GM12878 (cell line): Measurements from ENCODE around the gene NCKIPSD. TPM values are rescaled to one million over a fixed set of nuclear protein-coding genes. Genes with fewer than 3 reads are reported as not detected.

Source experiments
- ATAC-seq: fragments of 200-7000 bp; cut with Tn5 transposase; 3 replicates; pipeline ENCODE4 v1.9.1; 2020; ENCODE audit warnings: mild to moderate bottlenecking, moderate library complexity
- BruUV-seq: library from RNA; stranded (reverse); fragments of 400-500 nt; replicated peaks from 2 replicates; lab custom pipeline; 2021; lab: Mats Ljungman, UMichigan
- CTCF ChIA-PET: fragments of 300-600 bp; sonication (Branson Sonifier 250); formaldehyde crosslinking; extraction: SDS; loops from one replicate; lab custom pipeline; 2021; ENCODE audit warnings: inconsistent platforms; lab: Yijun Ruan, JAX
- POLR2A ChIA-PET: fragments of 350-600 bp; formaldehyde crosslinking; extraction: SDS; loops from one replicate; lab custom pipeline; 2021; ENCODE audit warnings: inconsistent platforms; lab: Charles Lee
- RAD21 ChIA-PET: fragments of 300-600 bp; sonication (Branson Sonifier 250); formaldehyde crosslinking; loops from one replicate; lab custom pipeline; 2023; ENCODE audit warnings: antibody characterized with exemption; ENCODE audit not compliant: unreplicated experiment; lab: Charles Lee
- SMC1A ChIA-PET: fragments of 300-600 bp; sonication (Branson Sonifier 250); formaldehyde crosslinking; loops from one replicate; lab custom pipeline; 2023; ENCODE audit not compliant: unreplicated experiment, uncharacterized antibody; lab: Charles Lee
- DNase-seq: peaks from one replicate; pipeline ENCODE4 v3.0.0-alpha.2; 2011; ENCODE audit warnings: low read depth, low spot score
- FAIRE-seq: peaks from 3 replicates; lab custom pipeline; 2011; peaks lifted over from hg19 to GRCh38; lab: Jason Lieb, UNC
- H2AFZ ChIP-seq: 2 replicates; pipeline ENCODE4 v1.6.0; 2011; ENCODE audit warnings: low read depth, low read length, control low read depth; ENCODE audit not compliant: control insufficient read depth
- H3K27ac ChIP-seq: 2 replicates; pipeline ENCODE4 v1.5.1; 2011; ENCODE audit warnings: control low read depth; ENCODE audit not compliant: control insufficient read depth, insufficient read depth
- H3K27me3 ChIP-seq, 2 experiments: replicated peaks in 1 of 2; 2 replicates each; pipeline versions ENCODE4 v1.6.0 to v1.6.1; 2011; ENCODE audit warnings: low read length in 1 of 2; ENCODE audit not compliant: control insufficient read depth in 2 of 2, insufficient read depth in 2 of 2
- H3K36me3 ChIP-seq, 2 experiments: 2 replicates each; pipeline ENCODE4 v1.5.1; 2011; ENCODE audit warnings: low read length in 1 of 2; ENCODE audit not compliant: control insufficient read depth in 2 of 2, insufficient read depth in 2 of 2
- H3K4me1 ChIP-seq: 2 replicates; pipeline ENCODE4 v1.6.1; 2011; ENCODE audit warnings: mild to moderate bottlenecking, low read length, moderate library complexity, mixed read lengths; ENCODE audit not compliant: control insufficient read depth, insufficient read depth
- H3K4me2 ChIP-seq: 2 replicates; pipeline ENCODE4 v1.6.0; 2011; ENCODE audit warnings: control low read depth; ENCODE audit not compliant: control insufficient read depth, insufficient read depth
- H3K4me3 ChIP-seq: fragments of 200-600 bp; sonication (generic); 2 replicates; pipeline ENCODE4 v1.5.1; 2016
- H3K79me2 ChIP-seq: 2 replicates; pipeline ENCODE4 v1.6.0; 2011; ENCODE audit warnings: low read length; ENCODE audit not compliant: control insufficient read depth, insufficient read depth
- H3K9ac ChIP-seq: 2 replicates; pipeline ENCODE4 v1.8.0; 2011; ENCODE audit warnings: low read length, control low read depth, mixed read lengths; ENCODE audit not compliant: control insufficient read depth, insufficient read depth
- H3K9me3 ChIP-seq: replicated peaks from 3 replicates; pipeline ENCODE4 v1.5.1; 2011; ENCODE audit warnings: mild to moderate bottlenecking, low read length; ENCODE audit not compliant: control insufficient read depth, insufficient read depth
- H4K20me1 ChIP-seq: 2 replicates; pipeline ENCODE4 v1.6.0; 2011; ENCODE audit not compliant: control insufficient read depth, insufficient read depth
- BRCA1 ChIP-seq: IDR thresholded peaks from 2 replicates; pipeline ENCODE4 v1.6.1; 2011; ENCODE audit warnings: low read depth, low read length, improper control_type of control experiment
- CEBPB ChIP-seq, 2 experiments: fragments of 150-350 bp in 1 of 2; IDR thresholded peaks; 2 replicates each; pipeline ENCODE4 v1.6.1; 2012 to 2014; ENCODE audit warnings: low read depth in 2 of 2, low read length in 2 of 2, borderline replicate concordance in 1 of 2, inconsistent platforms in 1 of 2
- EGR1 ChIP-seq, 2 experiments: IDR thresholded peaks; 1 replicate in 1 of 2; 2 replicates in 1 of 2; pipeline ENCODE4 v1.6.1; 2011 to 2012; ENCODE audit warnings: low read depth in 2 of 2, low read length in 2 of 2, borderline replicate concordance in 1 of 2, mild to moderate bottlenecking in 1 of 2, moderate library complexity in 1 of 2
- FOS ChIP-seq: IDR thresholded peaks from 3 replicates; pipeline ENCODE4 v1.6.1; 2011; ENCODE audit warnings: borderline replicate concordance; ENCODE audit not compliant: insufficient read length; ENCODE audit errors: extremely low read depth
- KAT2A ChIP-seq: conservative IDR thresholded peaks from 2 replicates; pipeline ENCODE4 v1.6.1; 2011; ENCODE audit warnings: low read depth, low read length; ENCODE audit not compliant: control insufficient read depth
- POLR2A ChIP-seq: IDR thresholded peaks from 2 replicates; pipeline ENCODE4 v1.6.1; 2011; ENCODE audit warnings: low read depth, mild to moderate bottlenecking, low read length
- RELA ChIP-seq: fragments of 450-650 bp; IDR thresholded peaks from 2 replicates; pipeline ENCODE4 v1.8.0; 2014; ENCODE audit warnings: borderline replicate concordance; ENCODE audit not compliant: partially characterized antibody
- ZNF24 ChIP-seq: fragments of 450-650 bp; IDR thresholded peaks from 2 replicates; pipeline ENCODE4 v1.6.1; 2017; ENCODE audit warnings: antibody characterized with exemption, mild to moderate bottlenecking
- WGBS: methylation state at CpG from one replicate; pipeline ENCODE4 v1.1.6; 2016; ENCODE audit warnings: low lambda C conversion rate; ENCODE audit not compliant: insufficient replicate concordance, insufficient coverage; ENCODE audit errors: missing lambda C conversion rate; 5-methylcytosine and 5-hydroxymethylcytosine counted together
- in situ Hi-C: fragments of 300-500 bp; cut with MboI; formaldehyde crosslinking; loops from 9 replicates; pipeline ENCODE4 v1.14.3; 2018; ENCODE audit warnings: mixed read lengths
- intact Hi-C: fragments of 100-400 bp; cut with micrococcal nuclease; formaldehyde crosslinking; loops from one replicate; pipeline ENCODE4 v1.14.2; 2022; ENCODE audit not compliant: unreplicated experiment
- polyA plus RNA-seq, 11 experiments: library from polyadenylated mRNA; depleted of rRNA in 4 of 11; unstranded in 6 of 11; stranded (reverse) in 5 of 11; fragments of >200 nt; fragmentation: Nextera tagmentation in 4 of 11; fragmentation: Illumina TruSeq in 1 of 11; extraction: Ambion mirVana in 4 of 11; extraction: Trizol in 1 of 11; gene quantifications; 1 replicate in 1 of 11; 2 replicates in 10 of 11; pipeline versions ENCODE4 v1.2.1 to v1.2.3, GENCODE V29; 2011 to 2016; ENCODE audit warnings: inconsistent platforms in 2 of 11, missing spikeins in 2 of 11, low read depth in 1 of 11
- total RNA-seq, 4 experiments: library from RNA; depleted of rRNA in 3 of 4; stranded (reverse); fragments of >200 nt in 3 of 4; fragmentation: Illumina TruSeq in 1 of 4; extraction: Trizol in 1 of 4; gene quantifications; 2 replicates each; pipeline versions ENCODE4 v1.2.1 to v1.2.3, GENCODE V29; 2013 to 2021
- TF ChIP-seq, protein P1 (sequence below): IDR thresholded peaks from 2 replicates; pipeline ENCODE4 v1.6.1; 2011; ENCODE audit warnings: low read depth, low read length, improper control_type of control experiment, borderline replicate concordance
- TF ChIP-seq, protein P2 (sequence below): fragments of 450-650 bp; IDR thresholded peaks from 2 replicates; pipeline ENCODE4 v1.6.1; 2016; ENCODE audit warnings: mild to moderate bottlenecking
- TF ChIP-seq, protein P3 (sequence below): fragments of 450-650 bp; IDR thresholded peaks from 2 replicates; pipeline ENCODE4 v1.6.1; 2017; ENCODE audit warnings: mild to moderate bottlenecking, moderate library complexity

The NCKIPSD gene
- total and polyA plus RNA-seq, 10 of the 15 experiments (the other 5 are each of a cell fraction or from before 2014, with no cell fraction given) = 0.93 to 31.6 (median 15.2) TPM

DNA sequence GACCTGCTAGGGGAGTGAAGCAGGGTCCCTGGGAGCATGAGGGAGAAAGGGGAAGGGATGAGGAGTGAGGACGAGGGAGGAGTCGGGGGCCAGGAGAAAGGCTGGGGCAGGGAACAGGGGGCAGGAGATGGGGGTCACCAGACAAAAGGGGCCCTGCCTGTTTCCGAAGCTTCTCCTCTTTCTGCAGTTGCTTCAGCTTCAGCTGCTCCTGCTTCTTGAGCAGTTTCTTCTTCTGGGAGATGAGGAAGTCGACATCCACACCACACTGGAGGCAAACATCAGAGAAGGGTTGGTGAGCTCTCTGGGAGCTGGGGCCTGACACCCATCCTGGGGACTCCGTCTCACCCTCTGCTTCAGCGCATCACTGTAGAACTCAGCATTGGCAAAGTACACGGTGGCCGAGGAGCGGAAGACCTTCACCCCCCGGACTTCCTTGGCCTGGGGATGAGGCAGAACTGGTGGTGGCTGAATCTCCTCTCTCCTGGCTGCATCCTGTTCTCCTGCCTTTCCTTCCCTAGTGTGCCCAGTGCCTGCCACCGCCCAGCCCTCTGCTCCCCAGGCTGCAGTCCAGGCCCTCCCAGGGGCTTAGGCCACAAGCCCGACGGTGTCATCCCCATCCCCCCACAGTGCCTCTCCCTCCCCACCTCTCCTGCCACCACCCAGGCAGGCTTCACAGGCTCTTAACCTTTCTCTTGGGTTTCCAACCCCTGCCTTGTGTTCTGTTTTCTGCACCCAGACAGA, 57.3 kb downstream of the NCKIPSD start:
- CTCF ChIA-PET = no interaction called here
- Histone ChIP-seq H4K20me1 (no peaks in the 10 kb centered on the region), H3K9ac (no peak overlapping the region), H3K36me3 (peaks cover 0 to 8% of the 10 kb centered on the region in 2 experiments; a peak in 3 of 4 replicates), H3K4me1 (no peaks in the 10 kb centered on the region), H3K4me2 (no peak overlapping the region), H3K27me3 (no peaks in the 10 kb centered on the region), H3K79me2 (no peaks in the 10 kb centered on the region), H3K9me3 (no peaks in the 10 kb centered on the region), H2AFZ (no peak overlapping the region), H3K27ac (no peak overlapping the region), H3K4me3 (no peak overlapping the region)
- POLR2A ChIA-PET = no interaction called here
- WGBS = 84% methylated on average over 11 of the region's 13 CpGs
- SMC1A ChIA-PET = no interaction called here
- ATAC-seq (no peak), DNase-seq (no peak), FAIRE-seq (no peak)
- intact Hi-C loops (no loop called here), in situ Hi-C loops (no loop called here)
- no TSS peak for BruUV-seq
- RAD21 ChIA-PET = interaction anchor here (0.6 kb wide), 1 partner anchor 84 kb away, joined by 4 read pairs; no protein-coding TSS in a partner anchor
- TF ChIP-seq, protein P1, sequence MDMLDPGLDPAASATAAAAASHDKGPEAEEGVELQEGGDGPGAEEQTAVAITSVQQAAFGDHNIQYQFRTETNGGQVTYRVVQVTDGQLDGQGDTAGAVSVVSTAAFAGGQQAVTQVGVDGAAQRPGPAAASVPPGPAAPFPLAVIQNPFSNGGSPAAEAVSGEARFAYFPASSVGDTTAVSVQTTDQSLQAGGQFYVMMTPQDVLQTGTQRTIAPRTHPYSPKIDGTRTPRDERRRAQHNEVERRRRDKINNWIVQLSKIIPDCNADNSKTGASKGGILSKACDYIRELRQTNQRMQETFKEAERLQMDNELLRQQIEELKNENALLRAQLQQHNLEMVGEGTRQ = no peak
- TF ChIP-seq CEBPB (IDR thresholded peaks at IDR 0.05; ENCODE audit: borderline replicate concordance in 1 of 2, low read depth in 2 of 2, low read length in 2 of 2) = no peak
- TF ChIP-seq FOS = no peak
- no peak for TF ChIP-seq EGR1 (IDR thresholded peaks at IDR 0.05; ENCODE audit: borderline replicate concordance in 1 of 2, low read depth in 2 of 2, low read length in 2 of 2)
- no peak for TF ChIP-seq ZNF24
- TF ChIP-seq, protein P2, sequence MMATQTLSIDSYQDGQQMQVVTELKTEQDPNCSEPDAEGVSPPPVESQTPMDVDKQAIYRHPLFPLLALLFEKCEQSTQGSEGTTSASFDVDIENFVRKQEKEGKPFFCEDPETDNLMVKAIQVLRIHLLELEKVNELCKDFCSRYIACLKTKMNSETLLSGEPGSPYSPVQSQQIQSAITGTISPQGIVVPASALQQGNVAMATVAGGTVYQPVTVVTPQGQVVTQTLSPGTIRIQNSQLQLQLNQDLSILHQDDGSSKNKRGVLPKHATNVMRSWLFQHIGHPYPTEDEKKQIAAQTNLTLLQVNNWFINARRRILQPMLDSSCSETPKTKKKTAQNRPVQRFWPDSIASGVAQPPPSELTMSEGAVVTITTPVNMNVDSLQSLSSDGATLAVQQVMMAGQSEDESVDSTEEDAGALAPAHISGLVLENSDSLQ = no peak
- TF ChIP-seq RELA = no peak
- TF ChIP-seq, protein P3, sequence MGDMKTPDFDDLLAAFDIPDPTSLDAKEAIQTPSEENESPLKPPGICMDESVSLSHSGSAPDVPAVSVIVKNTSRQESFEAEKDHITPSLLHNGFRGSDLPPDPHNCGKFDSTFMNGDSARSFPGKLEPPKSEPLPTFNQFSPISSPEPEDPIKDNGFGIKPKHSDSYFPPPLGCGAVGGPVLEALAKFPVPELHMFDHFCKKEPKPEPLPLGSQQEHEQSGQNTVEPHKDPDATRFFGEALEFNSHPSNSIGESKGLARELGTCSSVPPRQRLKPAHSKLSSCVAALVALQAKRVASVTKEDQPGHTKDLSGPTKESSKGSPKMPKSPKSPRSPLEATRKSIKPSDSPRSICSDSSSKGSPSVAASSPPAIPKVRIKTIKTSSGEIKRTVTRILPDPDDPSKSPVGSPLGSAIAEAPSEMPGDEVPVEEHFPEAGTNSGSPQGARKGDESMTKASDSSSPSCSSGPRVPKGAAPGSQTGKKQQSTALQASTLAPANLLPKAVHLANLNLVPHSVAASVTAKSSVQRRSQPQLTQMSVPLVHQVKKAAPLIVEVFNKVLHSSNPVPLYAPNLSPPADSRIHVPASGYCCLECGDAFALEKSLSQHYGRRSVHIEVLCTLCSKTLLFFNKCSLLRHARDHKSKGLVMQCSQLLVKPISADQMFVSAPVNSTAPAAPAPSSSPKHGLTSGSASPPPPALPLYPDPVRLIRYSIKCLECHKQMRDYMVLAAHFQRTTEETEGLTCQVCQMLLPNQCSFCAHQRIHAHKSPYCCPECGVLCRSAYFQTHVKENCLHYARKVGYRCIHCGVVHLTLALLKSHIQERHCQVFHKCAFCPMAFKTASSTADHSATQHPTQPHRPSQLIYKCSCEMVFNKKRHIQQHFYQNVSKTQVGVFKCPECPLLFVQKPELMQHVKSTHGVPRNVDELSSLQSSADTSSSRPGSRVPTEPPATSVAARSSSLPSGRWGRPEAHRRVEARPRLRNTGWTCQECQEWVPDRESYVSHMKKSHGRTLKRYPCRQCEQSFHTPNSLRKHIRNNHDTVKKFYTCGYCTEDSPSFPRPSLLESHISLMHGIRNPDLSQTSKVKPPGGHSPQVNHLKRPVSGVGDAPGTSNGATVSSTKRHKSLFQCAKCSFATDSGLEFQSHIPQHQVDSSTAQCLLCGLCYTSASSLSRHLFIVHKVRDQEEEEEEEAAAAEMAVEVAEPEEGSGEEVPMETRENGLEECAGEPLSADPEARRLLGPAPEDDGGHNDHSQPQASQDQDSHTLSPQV = no peak
- TF ChIP-seq BRCA1 = no peak
- no peak for TF ChIP-seq KAT2A
- no peak for TF ChIP-seq POLR2A
